Activated T-cell treated with anti-CD3 and anti-CD28 coated beads for 24 hours (primary cell): ENCODE measurements around the gene GAMT.
"Not testable (repeated sequence)": the region's sequence is repeated elsewhere in the genome, so short reads cannot be mapped to it uniquely, and the experiment has no call there.

Experiments used
- DNase-seq: peaks from one replicate; pipeline ENCODE4 v3.0.0-alpha.2; 2020; ENCODE audit warnings: low read depth

GAMT gene

DNA sequence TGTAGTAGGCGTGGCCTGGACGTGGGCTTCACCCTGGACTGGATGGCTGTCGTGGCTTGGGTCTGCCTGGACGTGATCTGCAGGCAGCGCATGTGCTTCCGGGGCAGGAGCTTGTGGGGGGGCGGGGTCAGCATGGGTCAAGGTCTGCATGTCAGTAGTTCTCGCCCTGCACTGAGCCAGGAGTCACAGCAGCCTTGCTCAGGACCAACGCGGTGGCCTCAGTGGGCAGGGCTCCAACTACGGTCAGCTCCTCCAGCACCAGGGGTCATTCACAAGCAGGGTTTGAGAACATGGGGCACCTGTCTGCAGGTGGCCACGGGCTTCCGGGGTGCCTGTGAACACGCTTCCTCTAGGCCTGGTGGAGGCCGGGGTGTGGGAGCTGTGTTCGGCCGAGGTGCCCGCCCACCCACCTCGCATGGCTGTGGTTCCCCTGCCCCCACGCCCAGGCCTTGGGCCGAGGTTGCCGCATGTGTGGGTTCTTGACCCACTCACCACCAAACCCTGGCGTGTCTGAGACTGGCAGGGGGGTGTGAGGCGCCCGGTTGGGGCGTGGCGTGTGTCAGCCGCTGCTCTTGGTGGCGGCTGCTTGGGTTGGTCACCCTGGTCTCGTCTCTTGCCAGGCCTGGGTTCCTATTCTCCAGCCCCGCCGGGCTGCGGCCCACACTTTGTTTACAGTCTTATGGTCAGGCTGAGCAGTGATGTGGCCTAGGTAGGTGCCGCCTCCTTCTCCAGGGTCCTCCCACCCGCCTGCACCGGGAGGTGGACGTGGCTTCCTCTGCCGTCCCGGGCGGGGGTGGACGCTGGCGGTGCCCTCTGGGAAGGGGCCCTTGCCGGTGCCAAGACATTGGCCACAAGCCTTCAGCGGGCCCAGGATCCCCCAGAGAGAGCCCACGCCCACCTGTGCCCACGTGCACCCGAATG is 32.0 kb upstream of the GAMT start:
- no peak for DNase-seq

DNA sequence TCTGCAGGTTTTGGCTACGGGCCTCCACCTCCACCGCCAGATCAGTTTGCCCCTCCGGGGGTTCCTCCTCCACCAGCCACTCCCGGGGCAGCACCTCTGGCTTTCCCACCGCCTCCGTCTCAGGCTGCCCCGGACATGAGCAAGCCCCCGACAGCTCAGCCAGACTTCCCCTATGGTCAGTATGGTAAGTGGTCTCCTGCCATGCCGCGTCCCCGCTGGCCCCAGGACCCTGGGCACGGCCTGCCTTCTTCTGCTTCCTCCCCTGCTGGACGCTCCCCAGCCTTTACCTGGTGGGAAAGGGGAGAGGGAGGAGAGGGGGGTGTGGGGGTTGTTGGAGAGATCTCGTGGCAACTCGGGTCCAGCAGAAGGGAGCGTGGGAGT is 31.2 kb upstream of the GAMT start:
- DNase-seq = no peak

DNA sequence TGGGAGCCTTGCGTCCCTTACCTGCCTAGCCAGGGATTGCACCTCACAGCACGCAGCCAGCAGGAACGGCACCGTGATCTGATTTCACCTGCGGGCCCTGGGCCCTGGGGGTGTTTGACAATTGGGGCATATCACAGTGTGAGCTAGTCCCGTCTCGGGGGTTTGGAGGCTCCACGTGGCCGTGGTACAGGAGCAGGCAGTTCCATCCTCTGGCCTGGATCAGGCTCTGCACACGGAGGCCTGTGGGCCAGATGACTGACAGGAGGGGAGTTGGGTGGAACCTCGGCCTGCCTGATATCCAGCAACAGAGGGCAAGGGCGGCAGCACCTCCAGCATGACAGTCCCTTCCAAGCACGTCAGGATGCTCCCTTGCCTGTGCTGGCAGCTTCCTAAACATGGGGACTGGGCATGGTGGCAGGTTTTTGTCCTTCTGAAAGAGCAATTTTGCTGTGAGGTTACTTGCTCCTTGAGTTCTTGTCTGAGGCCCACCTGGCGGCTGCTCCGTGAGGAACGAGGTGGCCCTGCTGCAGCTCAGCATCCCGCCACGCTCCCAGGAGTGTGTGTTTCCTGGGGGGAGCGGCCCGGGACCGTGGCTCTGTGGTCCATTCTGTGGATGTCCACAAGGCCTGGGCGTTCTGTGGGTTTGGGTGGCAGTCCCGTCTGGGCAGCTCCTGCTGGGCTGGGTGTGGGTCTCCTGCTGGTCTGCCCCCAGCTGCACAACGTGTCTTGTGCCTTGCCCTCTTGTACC is 30.6 kb upstream of the GAMT start:
- DNase-seq = no peak

DNA sequence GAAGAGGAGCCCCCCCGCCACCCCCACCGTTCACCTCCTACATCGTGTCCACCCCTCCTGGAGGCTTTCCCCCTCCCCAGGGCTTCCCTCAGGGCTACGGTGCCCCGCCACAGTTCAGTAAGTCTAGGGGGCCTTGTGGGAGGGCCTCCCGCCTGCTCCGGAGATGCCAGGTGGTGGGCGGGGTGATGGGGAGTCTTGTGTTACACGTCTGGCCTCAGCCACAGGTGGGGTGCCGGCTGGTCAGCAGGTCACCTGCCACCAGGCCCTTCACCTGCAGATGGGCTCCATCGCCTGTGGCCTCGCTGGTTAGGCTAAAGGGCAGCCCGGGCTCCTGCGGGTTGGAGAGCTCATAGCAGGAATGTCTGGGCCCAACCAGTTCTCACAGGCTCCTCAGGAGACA is 28.9 kb upstream of the GAMT start:
- DNase-seq = no peak

DNA sequence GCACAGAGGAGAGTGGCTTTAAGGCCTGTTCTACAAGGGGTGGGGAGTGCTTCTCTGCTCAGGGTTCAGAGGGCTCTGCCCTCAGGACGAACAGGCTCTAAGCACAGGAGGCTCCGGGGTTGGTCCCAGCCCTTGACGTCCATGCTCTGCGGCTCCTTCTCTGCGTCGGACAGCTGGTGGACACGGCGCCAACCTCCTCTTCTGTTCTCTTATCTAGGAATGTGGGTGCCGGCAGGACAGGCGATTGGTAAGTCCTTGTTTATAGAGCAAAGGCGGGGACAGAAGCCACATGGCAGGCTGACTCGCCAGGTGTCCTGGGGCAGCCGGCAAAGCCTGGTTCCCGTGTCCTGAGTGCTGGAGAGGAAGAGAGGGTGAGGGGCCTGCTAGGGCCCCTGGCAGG is 28.4 kb upstream of the GAMT start:
- DNase-seq = no peak

GRCh38 chr19:1428738-1429391 is 27.5 kb upstream of the GAMT start:
- no peak for DNase-seq

- no peak for DNase-seq
These were observed 26.0 kb upstream of the GAMT start for GRCh38 chr19:1427221-1427920.

DNA sequence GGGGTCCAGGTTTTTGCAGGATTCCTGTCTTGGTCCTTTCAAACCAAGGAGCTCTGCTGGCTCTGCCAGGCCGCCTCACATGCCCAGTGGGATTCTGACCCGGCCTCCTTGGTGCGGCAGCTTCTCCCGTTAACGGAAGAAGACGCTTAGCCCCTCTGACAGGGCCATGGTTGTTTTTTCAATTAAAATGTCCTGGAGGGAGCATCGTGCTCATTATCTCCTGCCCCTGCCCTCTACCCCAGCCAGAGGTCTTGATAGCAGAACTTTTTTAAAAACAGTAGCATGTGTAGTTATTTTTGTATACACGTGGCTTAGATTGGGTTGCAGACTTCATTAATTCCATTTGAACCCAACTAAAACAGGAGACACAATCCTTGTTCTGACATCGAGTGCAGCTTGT is 25.4 kb upstream of the GAMT start:
- no peak for DNase-seq

- DNase-seq = no peak
These were observed 24.6 kb upstream of the GAMT start for GRCh38 chr19:1425902-1426301.

DNA sequence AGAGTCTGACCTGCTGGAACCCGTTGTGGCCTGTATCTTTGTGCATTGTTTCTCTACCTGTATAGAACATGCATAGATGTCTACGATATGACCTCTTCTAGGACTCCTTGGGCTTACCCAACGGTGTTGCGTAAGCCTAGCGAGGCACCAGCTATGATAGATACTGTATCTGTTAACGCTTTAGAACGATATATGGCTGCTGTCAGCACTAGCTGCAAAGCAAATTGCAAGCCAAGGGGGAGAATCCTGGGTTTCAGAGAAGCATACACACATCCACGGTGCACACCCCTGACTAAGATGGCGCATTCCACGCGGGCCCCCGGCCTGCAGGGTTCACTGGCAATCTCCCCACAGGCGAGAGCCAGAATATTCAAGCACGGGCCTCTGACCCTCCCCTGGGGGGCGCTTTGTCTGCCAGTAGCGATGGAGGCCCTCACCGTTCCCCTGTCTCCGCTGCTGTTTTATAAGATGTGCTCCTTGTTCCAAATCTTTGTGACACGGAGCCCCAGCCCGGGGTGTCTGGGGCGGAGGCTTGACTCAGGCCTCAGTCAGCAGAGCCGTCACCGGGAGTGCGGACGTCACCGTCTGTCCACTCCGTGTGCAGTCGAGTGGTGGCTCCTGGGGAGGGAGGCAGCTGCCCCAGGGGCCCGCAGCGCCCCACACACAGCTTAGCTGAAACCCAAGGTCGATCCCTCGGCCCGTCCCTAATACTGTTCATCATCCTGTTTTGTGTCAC is 23.9 kb upstream of the GAMT start:
- DNase-seq = no peak

GRCh38 chr19:1424192-1424955 is 23.0 kb upstream of the GAMT start:
- no peak for DNase-seq

DNA sequence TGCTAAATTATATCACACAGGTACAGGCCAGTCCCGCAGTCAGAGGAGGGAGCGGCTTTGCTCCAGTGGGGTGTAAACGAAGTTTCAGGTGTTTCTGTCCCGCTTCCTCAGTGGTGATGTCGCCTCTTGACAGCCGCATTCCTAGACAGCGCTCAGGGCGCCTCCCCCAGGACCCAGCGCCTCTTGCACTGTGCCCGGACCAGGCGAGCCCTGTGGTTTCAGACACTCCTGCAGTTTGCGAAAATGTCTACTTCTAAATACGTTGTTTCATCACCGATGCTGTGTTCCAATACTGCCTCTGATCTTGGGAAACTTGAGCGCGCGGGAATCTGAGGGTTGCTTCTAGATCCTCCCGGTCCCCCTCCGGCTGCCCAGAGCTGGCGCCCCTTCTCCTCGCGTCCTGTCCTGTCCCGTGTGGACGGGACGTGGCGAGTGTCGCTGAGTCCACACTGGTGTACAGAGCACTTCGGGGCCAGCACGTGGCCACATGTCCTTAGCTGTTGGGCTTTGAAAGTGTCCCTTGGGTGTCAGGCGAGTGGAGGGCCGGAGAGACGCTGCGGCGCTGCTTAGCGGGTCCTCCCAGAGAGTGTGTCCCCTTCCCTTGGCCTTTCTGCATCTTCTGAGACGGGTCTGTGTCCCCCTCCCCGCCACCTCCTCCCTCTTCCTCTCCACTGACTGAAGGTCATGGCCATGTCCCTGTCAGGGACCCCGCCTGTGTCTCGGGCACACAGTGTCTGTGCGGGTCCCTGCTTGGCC is 22.3 kb upstream of the GAMT start:
- DNase-seq = no peak

DNA sequence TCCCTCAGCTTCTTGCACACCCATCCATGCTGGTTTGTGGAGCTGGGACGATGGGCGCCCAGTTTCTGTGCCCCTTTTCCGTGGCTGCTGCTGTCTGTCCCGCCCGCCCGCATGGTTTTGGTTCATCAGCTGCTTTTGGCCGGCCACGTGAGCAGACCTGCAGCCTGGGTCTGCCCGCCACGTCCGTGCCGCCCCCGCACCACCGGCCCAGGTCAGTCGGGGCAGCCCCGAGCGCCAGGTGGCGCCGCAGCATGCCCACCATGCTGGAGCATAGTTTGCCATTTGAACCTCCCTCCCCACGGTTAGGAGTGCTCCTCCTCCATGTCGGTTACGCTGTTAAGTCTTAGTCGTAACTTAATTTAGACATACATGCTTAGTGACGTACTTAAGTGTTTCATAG is 21.6 kb upstream of the GAMT start:
- DNase-seq = no peak

DNA sequence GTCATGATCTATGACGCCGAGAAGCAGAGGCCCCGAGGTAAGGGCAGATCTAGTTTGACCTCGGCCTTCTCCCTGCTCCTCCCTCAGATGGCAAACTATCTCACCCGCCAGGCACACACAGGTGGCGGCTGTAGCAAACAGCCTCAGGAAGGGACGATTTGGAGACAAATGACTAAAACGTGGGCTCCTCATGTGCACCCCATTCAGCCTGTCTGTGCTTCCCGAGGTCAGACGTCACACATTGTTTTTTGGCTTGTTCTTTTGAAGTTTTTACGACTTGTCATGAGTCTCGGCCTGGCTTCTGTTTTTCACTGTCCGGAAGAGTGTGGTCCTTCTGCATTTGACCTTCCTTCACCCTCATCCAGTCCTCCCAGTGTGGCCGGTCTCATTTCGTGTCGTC is 21.0 kb upstream of the GAMT start:
- DNase-seq = no peak

DNA sequence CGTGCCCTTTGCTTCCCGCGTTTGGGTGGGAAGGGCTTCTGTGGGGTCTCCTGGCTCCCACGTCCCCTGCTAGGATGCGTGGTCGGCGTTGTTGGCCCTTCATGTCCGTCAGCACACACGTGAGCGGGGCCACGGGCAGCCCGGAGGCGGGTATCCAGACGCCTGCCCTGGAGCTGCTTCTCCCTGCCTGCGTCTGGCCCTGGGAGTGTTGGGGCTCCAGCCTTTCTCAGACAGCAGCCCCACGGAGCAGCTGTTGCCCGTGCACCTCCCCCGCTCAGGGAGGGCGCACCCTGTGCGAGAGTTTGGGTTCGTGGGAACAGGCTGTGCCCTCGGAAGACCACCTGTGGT is 20.6 kb upstream of the GAMT start:
- no peak for DNase-seq

- no peak for DNase-seq
These were observed 20.0 kb upstream of the GAMT start for GRCh38 chr19:1421218-1421957.

DNA sequence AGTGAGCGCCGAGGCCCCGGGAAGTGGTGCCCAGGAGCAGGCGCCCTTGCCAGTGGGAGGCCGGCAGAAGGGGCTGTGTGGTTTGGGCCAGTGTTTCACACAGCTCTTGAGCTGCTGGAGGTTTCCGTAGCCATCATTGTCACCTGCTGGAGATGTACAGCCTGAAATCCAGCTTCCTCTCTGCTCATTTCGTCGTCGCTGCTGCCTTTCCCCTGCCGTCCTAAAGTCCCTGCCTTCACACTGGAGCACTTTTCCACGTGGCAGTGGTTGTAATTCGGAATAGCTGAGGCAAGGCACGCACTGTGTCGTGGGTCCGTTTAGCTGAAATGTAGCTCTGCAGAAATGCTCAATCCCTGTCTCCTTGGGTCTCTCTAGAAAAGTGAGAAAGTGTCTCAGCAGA is 19.2 kb upstream of the GAMT start:
- no peak for DNase-seq

- not testable (repeated sequence) for DNase-seq
These were observed 18.7 kb upstream of the GAMT start for GRCh38 chr19:1420085-1420484.

GRCh38 chr19:1418951-1419738 is 17.8 kb upstream of the GAMT start:
- DNase-seq = no peak
